Duodenal mucosa (tissue), 2 donors: Measurements from ENCODE around the gene WWTR1.

Source experiments
- H3K27ac ChIP-seq: one replicate; pipeline ENCODE4 v1.7.0; 2013; ENCODE audit warnings: low read depth, low read length
- H3K27me3 ChIP-seq, 2 donors: one replicate each; pipeline ENCODE4 v1.7.0; 2013; ENCODE audit warnings: low read length in 2 of 2, control low read depth in 1 of 2; ENCODE audit not compliant: insufficient read depth in 2 of 2, control insufficient read depth in 1 of 2
- H3K36me3 ChIP-seq, 2 donors: one replicate each; pipeline ENCODE4 v1.7.0; 2013; ENCODE audit warnings: low read length in 2 of 2, control low read depth in 1 of 2; ENCODE audit not compliant: insufficient read depth in 2 of 2, control insufficient read depth in 1 of 2
- H3K4me1 ChIP-seq, 2 donors: one replicate each; pipeline ENCODE4 v1.7.0; 2013; ENCODE audit warnings: low read length in 2 of 2, control low read depth in 1 of 2; ENCODE audit not compliant: insufficient read depth in 2 of 2, control insufficient read depth in 1 of 2
- H3K4me3 ChIP-seq, 2 donors: one replicate each; pipeline ENCODE4 v1.7.0; 2013; ENCODE audit warnings: low read length in 2 of 2, low read depth in 1 of 2
- H3K9ac ChIP-seq, 2 donors: one replicate each; pipeline ENCODE4 v1.7.0; 2013; ENCODE audit warnings: low read length in 2 of 2, low read depth in 1 of 2
- H3K9me3 ChIP-seq, 2 donors: one replicate each; pipeline ENCODE4 v1.7.0; 2013; ENCODE audit warnings: low read length in 2 of 2, control low read depth in 1 of 2; ENCODE audit not compliant: control insufficient read depth in 1 of 2

Gene WWTR1

GRCh38 chr3:149583921-149584635, 73.7 kb downstream of the WWTR1 start:
- no peaks in the 10 kb centered on the region for H3K36me3 ChIP-seq
- peaks cover 9 to 16% of the 10 kb centered on the region in 2 donors for H3K4me1 ChIP-seq
- H3K4me3 ChIP-seq, result no peak overlapping the region
- no peak overlapping the region for H3K27ac ChIP-seq
- H3K9me3 ChIP-seq, result no peaks in the 10 kb centered on the region
- H3K9ac ChIP-seq, result no peak overlapping the region
- H3K27me3 ChIP-seq, result no peaks in the 10 kb centered on the region

GRCh38 chr3:149582395-149582794, 75.4 kb downstream of the WWTR1 start:
- Histone ChIP-seq H3K9me3 (no peaks in the 10 kb centered on the region), H3K4me3 (no peak overlapping the region), H3K27ac (no peak overlapping the region), H3K9ac (no peak overlapping the region), H3K36me3 (no peaks in the 10 kb centered on the region), H3K27me3 (no peaks in the 10 kb centered on the region), H3K4me1 (peaks cover 9 to 18% of the 10 kb centered on the region in 2 donors)

DNA sequence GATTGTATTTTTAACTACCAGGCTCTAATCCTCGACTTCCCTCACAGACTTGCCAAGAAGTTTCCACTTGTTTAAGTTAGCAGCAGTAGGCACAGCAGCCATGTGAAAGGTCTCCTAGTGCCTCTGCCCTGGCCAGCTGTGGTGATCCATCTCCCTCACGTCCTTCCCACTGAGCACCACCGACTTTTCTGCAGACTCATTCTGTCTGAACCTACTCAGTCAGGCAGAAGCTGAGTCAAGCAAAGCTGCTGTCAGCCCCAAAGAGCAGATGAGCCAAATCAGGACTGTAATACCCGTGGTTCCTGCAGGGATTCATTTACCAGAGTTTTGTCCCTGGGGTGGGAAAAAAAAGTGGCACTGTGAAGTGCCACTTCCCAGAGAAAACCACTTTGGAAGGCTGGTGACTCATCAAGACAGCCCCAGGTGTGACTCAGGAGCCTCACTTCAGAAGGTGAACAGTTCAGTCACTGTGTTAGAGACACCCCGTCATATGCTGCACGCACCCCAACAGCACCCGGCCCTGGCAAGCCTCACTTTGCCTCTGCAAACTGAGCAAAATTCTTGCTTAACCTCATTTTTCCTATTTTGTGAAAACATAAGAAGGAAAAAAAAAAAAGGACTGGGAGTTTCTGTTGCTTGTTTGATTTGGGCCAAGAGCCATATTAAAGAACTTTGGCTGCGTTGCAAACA, 76.0 kb downstream of the WWTR1 start:
- no peaks in the 10 kb centered on the region for H3K9me3 ChIP-seq
- H3K4me1 ChIP-seq, result peaks cover 9 to 18% of the 10 kb centered on the region in 2 donors
- no peak overlapping the region for H3K27ac ChIP-seq
- no peaks in the 10 kb centered on the region for H3K36me3 ChIP-seq
- H3K9ac ChIP-seq, result no peak overlapping the region
- no peak overlapping the region for H3K4me3 ChIP-seq
- no peaks in the 10 kb centered on the region for H3K27me3 ChIP-seq

GRCh38 chr3:149581248-149581647, 76.6 kb downstream of the WWTR1 start:
- Histone ChIP-seq H3K4me1 (peaks cover 9 to 18% of the 10 kb centered on the region in 2 donors), H3K27me3 (no peaks in the 10 kb centered on the region), H3K36me3 (no peaks in the 10 kb centered on the region), H3K9me3 (no peaks in the 10 kb centered on the region), H3K27ac (no peak overlapping the region), H3K9ac (no peak overlapping the region), H3K4me3 (no peak overlapping the region)

GRCh38 chr3:149579838-149580542, 77.8 kb downstream of the WWTR1 start:
- no peaks in the 10 kb centered on the region for H3K36me3 ChIP-seq
- H3K9ac ChIP-seq, result no peak overlapping the region
- no peaks in the 10 kb centered on the region for H3K27me3 ChIP-seq
- no peaks in the 10 kb centered on the region for H3K9me3 ChIP-seq
- H3K4me3 ChIP-seq, result no peak overlapping the region
- peaks cover 13 to 18% of the 10 kb centered on the region in 2 donors for H3K4me1 ChIP-seq
- no peak overlapping the region for H3K27ac ChIP-seq

DNA sequence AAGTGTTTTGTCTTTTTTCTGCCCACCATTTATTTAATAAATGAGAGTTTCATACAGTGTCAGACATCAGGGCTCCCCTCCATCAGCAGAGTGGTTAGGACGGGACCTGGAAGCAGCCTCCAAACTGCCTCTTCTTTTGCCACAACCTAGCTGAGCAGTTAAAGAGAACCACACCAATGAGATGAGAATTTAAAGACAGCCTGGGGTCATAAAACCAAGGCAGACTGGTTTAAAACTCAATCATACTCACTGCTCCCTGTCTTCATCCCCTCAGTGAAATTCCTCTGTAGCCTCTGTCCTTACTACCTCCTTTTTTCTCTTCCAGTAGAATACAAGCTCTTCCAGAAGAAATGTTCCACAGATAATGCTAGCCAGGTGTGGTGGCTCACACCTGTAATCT, 78.7 kb downstream of the WWTR1 start:
- Histone ChIP-seq H3K4me3 (no peak overlapping the region), H3K36me3 (no peaks in the 10 kb centered on the region), H3K9me3 (no peaks in the 10 kb centered on the region), H3K9ac (no peak overlapping the region), H3K4me1 (peaks cover 13 to 18% of the 10 kb centered on the region in 2 donors), H3K27ac (no peak overlapping the region), H3K27me3 (no peaks in the 10 kb centered on the region)

DNA sequence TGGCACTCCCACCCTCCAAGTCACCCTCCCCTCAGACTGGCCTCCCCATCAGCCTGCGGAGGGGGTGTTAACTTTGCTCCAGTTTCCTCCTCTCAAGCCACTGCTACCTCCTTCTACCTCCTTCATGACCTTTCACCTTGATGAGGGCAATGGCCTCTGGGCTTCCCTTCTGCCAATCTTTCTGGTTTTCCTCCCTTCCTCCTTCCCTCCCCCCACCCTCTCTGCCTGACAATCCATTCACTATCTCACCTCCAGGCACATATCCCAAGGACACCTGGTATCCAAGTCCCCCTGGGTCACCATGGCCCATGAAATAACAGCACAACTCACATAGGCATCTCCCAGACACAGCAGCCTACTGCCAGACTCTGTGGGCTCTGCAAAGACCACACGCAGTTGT, 80.0 kb downstream of the WWTR1 start:
- H3K36me3 ChIP-seq, result no peaks in the 10 kb centered on the region
- H3K27ac ChIP-seq, result no peak overlapping the region
- H3K27me3 ChIP-seq, result no peaks in the 10 kb centered on the region
- no peaks in the 10 kb centered on the region for H3K9me3 ChIP-seq
- H3K4me1 ChIP-seq, result peaks cover 11 to 18% of the 10 kb centered on the region in 2 donors
- no peak overlapping the region for H3K9ac ChIP-seq
- no peak overlapping the region for H3K4me3 ChIP-seq

DNA sequence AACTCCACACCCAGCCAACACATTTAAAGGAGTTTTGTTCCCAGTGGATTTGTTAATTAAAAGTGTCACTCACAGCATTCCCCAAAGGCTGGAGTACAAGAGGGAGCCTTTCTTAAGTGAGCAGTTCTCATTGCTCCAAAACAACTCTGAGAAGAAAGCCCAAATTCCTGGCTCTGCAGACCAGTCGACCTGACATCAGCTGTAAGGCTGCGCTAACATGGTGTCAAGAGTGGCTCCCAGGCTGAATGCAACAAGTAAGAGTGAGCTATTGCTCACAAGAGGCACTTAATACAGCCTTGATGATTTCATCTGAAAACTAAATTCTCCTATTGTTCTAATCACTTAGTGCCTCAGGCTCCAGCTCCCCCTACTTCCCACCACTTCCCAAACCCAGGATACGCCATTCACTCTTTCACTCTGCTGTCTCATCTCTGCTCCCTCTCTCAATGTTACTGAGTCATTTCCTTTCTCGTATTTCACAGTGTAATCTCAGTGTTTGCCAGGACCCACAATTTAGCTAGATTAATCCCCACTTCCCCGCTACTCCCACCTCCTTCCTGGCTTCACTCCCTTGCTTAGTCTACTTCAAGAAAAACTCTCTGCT, 81.8 kb downstream of the WWTR1 start:
- Histone ChIP-seq H3K27ac (peak overlapping the region; percentile 39), H3K4me1 (peaks cover 4 to 7% of the 10 kb centered on the region in 2 donors)

DNA sequence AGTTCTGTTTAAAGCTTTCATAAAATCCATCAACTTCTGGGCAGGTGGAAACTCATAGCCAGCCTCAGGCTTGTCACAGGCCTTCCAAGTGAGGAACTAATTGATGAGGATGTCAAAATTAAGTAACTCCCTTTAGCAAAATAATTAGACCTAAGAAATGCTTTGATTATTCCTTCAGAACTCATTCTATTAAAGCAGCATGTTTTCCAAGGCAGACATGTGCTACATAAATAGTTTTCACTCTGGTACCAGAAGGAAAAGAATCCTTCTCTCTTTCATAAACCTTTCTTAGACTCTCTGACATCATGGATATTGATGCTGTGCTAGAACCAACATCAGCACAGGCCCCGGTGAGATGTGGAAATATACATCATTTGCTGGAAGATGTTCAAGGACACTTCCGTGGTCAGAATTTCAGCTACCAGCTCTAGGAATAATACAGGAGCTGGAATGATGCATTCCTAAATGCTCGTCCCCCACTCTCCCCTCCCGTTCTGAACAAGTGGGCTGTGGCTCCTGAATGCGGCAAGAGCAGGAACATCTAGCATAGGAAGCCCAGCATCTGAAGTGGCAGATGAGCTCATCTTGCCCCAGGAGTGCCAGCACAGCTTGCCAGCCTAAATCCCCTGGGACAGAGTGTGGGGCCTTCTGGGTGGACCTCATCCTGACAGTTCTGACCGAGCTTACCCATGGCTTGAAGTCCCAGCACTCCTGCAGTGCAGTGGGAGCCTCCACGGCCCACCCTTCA, 82.4 kb downstream of the WWTR1 start:
- peaks cover 3 to 4% of the 10 kb centered on the region in 2 donors for H3K4me1 ChIP-seq
- H3K36me3 ChIP-seq, result no peaks in the 10 kb centered on the region
- H3K4me3 ChIP-seq, result no peak overlapping the region
- H3K27ac ChIP-seq, result peak overlapping the region; percentile 39
- no peak overlapping the region for H3K9ac ChIP-seq
- no peaks in the 10 kb centered on the region for H3K9me3 ChIP-seq
- no peaks in the 10 kb centered on the region for H3K27me3 ChIP-seq

More for the DNA sequence above, 81.8 kb downstream of the WWTR1 start:
- Histone ChIP-seq H3K9ac (no peak overlapping the region), H3K36me3 (no peaks in the 10 kb centered on the region), H3K27me3 (no peaks in the 10 kb centered on the region), H3K9me3 (no peaks in the 10 kb centered on the region), H3K4me3 (no peak overlapping the region)
